T1000 (cell line): ENCODE measurements around the gene ERG28.
"Not testable (repeated sequence)": the region's sequence is repeated elsewhere in the genome, so short reads cannot be mapped to it uniquely, and the experiment has no call there.

Experiments used
- DNase-seq: peaks from one replicate; lab custom pipeline; 2025; ENCODE audit warnings: mixed read lengths; lab: John Stamatoyannopoulos, UW

ERG28 gene

GRCh38 chr14:75625034-75625433 is 35.6 kb downstream of the ERG28 start:
- no peak for DNase-seq

GRCh38 chr14:75619548-75619947 is 41.1 kb downstream of the ERG28 start:
- no peak for DNase-seq

- no peak for DNase-seq
Observed at GRCh38 chr14:75615200-75615599, 45.5 kb downstream of the ERG28 start.

GRCh38 chr14:75614179-75614578 is 46.5 kb downstream of the ERG28 start:
- DNase-seq: no peak

- DNase-seq: no peak
Observed at GRCh38 chr14:75612157-75612556, 48.5 kb downstream of the ERG28 start.

- no peak for DNase-seq
Observed at GRCh38 chr14:75610834-75611233, 49.8 kb downstream of the ERG28 start.

- DNase-seq: no peak
Observed at GRCh38 chr14:75609606-75610475, 50.8 kb downstream of the ERG28 start.

- DNase-seq: no peak
Observed at GRCh38 chr14:75609116-75609515, 51.6 kb downstream of the ERG28 start.

GRCh38 chr14:75607842-75608640 is 52.6 kb downstream of the ERG28 start:
- DNase-seq: no peak

- DNase-seq: no peak
Observed at GRCh38 chr14:75607044-75607443, 53.6 kb downstream of the ERG28 start.

- DNase-seq: no peak
Observed at GRCh38 chr14:75605916-75606315, 54.8 kb downstream of the ERG28 start.

GRCh38 chr14:75604979-75605851 is 55.5 kb downstream of the ERG28 start:
- no peak for DNase-seq

- no peak for DNase-seq
Observed at GRCh38 chr14:75602503-75602902, 58.2 kb downstream of the ERG28 start.

- DNase-seq: not testable (repeated sequence)
Observed at GRCh38 chr14:75601061-75601460, 59.6 kb downstream of the ERG28 start.

GRCh38 chr14:75600100-75600499 is 60.6 kb downstream of the ERG28 start:
- not testable (repeated sequence) for DNase-seq
